AML-193 (cell line): ENCODE results near the gene RAB27A.
A peak's percentile ranks its signal among the peaks of the same experiment; 100 is the strongest.

Experiments
- DNase-seq, 2 experiments: peaks; one replicate each; lab custom pipeline; 2025; lab: John Stamatoyannopoulos, UW

The RAB27A gene

DNA sequence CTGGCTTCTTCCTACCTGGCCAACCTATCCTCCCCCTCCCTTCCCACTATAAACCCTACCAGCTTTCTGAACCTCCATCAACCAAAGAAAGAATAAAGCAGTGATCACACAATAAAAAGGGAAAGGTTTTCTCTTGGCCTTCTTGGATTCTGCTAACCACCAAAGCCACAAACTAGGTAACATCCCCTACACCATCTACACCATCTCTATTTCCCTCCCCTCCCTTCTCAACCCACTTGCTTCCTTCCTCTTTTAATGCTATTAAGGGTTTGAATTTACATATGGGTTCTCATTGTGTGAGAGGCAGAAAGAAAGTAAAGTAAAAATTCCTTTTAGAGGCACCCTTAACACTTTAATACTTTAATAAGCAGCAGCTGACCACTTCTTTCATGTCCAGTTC lies 67.0 kb downstream of the RAB27A start:
- peak; percentile 90 to 91 for DNase-seq

DNA sequence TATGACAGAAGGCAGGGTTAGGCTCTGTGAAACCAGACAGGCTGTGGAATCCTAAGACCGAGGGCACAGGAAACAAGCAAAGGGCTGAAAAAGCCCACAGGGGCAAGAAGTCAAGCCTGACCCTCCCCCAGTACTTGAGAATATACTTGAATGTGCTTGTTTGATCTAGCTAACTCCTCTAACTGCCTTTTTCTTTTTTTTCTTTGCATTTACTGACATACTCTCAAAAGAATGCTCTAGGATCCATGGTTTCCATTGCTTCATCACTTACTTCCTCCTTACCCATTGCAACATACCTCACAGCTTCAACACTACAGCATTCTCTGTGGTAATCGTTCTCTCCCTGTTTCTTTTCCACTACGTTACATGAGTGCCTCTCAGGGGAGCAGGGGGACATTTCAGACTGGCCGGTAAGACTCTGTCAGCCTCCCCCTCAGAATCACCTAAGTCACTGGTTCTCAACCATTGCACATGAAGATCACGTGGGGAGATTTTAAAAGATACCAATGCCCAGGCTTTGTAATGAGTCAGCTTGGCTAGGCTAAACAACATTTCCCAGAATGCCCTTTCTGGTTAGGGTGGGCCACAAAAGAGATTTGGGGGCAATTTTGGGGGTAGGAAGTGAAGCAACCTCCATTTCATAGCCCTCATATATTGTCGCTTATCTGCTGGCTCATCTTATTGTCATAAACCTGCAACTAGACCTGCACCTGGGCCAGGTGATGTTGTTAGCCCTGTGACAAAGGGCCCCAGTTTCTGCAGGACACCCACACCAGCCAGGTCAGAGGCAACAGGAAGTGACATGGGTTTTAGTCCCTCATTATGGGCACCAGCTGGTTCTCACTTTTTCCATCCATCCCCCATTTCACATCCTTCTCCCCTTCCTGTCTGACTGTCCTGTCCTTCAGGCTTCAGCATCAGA lies 68.3 kb downstream of the RAB27A start:
- DNase-seq: peak; percentile 98 to 99

DNA sequence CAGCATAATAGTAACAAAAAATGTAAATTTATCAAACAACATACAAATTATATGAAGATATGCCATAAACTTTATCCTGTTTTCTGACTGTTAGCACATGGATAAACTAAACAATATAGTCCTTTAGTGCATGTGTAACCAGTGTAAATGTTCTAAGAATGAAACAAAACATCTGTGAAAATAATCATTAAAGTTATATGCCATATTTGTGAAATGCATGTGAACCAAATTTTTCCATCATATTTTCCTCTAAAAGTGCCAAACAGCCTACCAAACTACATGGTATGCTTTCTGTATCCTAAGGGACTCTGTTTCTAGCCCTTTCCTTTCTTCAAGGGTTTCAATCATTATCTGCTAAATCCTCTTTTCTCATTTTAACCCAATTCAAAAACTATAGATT lies 69.0 kb downstream of the RAB27A start:
- DNase-seq: no peak

DNA sequence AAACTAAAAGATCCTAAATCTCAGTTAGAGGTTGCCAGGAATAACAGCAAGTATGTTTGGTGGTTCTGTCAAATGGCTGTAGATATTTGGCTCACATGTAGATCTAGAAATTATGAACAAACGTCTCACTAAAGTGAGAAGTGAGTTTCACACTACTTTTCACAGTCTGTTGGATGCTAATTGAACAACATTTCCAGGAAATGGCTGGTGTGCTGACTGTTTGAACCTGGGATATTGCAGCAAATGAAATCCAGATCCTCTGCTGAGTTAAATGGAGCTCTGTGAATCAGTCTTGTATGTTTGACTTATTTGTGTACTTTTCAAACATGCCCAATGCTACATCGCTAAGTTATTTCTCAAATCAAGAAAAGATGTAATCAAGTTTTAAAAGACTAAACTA lies 71.6 kb downstream of the RAB27A start:
- DNase-seq: peak in 1 of 2 experiments; percentile 20

DNA sequence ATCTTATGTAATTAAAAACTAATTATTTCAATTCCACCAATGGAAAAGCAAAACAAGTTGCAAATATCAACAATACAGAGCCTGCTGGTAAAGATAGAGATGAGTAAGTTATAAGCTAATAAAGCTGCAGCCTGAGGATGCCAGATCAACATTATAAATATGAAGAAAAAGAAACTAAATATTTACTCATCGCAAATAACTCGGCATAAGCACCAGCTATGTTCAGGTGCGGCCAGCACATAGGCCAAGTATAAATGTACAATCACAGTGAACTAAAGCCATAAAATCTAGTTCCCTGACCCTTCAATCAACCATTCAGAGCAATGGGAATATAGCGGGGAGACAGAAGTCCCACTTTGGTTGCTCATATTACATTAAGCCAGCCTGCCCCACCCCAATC lies 85.1 kb downstream of the RAB27A start:
- DNase-seq: no peak

DNA sequence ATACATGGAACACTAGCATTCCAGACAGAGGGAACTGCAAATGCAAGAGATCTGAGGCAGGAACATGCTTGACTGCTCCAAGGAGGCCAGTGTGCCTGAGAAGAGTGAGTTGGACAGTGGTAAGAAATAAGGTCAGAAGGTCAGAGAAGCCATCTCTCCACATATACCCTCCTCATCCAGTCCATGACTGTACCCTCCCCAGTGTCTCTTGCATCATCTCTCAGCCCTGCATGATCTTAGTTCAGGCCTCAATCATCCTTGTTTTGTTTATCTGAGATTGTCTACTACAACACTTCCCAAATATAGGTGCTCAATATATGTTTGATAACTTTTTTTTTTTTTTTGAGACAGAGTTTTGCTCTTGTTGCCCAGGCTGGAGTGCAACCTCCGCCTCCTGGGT lies 87.4 kb downstream of the RAB27A start:
- no peak for DNase-seq

DNA sequence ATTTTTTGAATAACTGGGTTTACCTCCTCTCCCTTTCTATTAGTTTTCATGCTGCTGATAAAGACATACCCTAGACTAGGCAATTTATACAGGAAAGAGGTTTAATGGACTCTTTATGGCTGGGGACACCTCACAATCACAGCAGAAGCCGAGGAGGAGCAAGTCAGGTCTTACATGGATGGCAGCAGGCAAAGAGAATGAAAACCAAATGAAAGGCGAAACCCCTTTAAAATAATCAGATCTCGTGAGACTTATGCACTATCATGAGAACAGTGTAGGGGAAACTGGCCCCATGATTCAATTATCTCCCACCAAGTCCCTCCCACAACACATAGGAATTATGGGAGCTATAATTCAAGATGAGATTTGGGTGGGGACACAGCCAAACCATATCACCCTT lies 90.9 kb downstream of the RAB27A start:
- no peak for DNase-seq

DNA sequence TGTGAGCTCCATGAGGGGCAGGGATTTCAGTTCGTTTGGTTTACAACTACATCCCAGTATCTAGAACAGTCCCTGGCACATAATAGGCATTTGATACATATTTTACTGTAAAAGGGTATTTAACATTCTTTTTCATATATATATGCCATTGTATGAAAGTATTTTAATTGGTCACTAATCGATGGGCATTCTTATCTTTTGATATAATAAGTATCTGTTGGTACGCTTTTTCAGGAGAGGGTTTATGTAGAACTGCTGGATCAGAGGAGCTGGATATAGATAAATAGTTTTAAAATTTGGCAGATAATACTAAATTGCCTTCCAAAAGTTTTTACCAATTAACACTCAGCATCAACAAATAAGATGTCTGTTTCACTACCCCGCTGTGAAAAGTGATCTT lies 91.9 kb downstream of the RAB27A start:
- DNase-seq: no peak

DNA sequence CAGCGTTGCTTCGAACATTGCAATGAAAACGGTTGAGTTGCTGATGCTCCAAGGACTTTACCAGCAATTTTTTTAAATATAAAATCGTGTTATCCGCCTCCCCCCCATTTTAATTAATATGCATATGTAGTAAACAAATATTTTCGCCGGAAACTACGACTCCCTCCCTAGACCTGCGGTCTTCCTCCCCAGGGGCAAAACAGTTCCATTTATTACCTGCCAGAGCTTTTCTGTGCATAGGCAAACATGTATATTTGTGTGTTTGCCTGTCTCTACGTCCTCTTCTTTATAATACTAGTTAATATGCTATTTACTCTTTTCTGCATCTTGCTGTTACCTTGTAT lies 92.3 kb downstream of the RAB27A start:
- peak in 1 of 2 experiments; percentile 33 for DNase-seq

DNA sequence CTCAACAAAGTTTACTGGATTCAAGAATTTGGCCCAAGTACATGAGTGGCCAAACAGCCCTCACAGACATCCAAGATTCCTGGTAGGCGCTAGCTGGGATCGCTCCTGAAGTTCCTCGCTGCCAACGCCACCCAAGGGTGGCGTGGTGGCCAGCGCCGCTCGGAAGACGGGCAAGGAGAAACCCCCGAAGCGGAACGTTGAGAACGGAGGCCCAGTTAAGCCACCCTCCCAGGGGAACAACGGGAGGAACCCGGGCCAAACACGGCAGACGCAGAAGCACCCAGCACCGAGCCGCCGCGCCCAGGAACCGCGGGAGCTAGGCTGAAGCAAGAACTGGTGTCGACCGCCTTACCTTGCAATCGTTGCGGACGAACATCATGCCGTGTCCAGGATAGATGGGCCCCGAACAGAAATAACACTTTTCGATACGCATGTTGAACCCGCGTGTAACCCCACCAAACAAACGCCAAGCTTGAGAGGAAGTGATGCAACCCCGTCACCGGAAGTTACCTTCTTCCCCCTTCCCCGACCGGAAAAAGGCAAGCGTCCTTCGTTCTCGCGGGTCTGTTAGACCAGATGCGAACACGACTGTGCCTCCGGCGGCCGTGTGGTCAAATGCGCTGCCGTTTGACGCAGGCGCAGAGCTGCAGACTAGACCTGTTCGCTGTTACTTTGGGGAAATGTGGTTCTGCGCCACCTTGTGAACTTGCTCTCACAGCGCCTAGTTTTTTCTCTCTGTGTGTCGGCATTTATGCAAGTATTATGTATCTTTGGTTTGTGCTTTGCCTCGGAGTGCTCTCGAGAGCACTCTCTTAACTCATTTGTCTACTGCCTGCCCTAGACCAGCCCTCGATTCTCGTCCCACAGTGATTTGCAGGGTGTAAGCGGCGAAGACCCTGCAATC lies 92.9 kb downstream of the RAB27A start, which contains the start of gene RSL24D1:
RSL24D1 (minus strand) TSS at position 484 of the 904 bp plus-strand sequence; CDS start at position 433, 51 bp downstream.
- DNase-seq: peak; percentile 94 to 96

DNA sequence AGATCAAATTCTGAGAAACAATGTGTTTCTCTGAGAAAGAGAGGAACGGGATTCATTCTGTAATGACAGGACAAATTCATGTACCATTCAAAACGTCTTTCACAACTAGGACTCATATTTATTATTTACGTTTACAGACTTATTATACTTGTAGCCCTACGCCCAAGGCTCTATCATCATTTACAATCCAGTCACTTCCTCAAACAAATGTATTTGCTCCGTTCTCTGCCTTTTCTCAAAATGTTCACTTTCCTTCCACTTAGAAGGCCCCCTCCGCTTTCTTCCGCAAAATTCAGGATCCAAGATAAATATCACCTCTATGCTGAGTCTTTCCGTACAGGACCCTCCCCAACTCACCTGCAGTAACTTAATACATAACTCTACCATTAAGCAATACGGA lies 93.6 kb downstream of the RAB27A start:
- peak; percentile 19 to 21 for DNase-seq

DNA sequence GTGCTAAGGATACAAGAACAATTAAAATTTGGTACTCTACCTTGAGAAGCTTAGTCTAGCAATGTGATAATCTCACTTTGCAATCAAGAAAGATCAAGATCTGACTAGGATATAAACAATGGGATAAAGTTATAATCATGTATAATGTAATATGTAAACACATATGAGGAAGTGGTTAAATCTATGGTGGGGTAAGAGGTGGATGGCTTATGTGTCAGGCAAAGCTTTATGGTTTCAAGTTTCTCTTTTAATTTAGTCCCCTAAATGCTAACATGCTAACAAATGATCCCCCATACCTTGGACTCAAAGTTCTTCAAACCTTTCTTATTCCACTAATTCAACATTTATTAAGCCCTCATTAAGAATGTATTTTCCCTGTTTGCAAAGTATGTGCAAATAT lies 95.4 kb downstream of the RAB27A start:
- DNase-seq: peak; percentile 28 to 44

DNA sequence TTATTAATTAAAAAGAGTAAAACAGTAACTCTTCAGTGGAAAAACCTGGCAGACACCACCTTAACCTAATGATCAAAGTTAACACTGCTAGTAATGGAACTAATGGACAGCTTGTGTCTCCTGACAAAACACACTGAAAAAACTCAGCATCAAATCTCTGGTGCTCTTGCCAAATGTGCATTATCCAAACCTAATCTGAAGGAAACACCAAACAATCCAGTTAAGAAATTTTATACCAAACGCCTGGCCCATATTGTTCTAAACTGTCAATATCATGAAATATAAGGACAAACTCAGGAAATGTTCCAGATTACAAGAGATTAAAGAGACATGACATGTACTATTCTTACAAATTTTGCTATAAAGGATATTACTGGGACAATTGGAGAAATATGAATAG lies 103.3 kb downstream of the RAB27A start:
- DNase-seq: no peak

DNA sequence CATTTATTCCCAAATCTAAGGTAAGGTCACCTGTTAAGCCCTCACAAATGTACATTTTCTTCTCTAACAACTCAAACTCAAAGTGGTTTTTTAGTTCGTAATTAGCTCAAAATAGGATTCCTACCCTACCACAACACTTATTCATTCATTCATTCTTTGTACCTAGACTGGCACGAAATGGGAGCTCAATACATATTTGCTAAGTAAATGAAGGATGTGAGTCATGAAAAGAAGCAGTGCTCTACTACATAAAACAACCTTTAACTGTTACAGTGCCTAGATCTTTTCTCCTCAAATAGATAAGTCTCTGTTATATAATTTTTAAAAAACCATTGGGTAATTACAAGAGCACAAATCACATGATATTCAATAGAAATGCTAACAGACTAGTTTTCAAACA lies 105.9 kb downstream of the RAB27A start:
- DNase-seq: no peak

DNA sequence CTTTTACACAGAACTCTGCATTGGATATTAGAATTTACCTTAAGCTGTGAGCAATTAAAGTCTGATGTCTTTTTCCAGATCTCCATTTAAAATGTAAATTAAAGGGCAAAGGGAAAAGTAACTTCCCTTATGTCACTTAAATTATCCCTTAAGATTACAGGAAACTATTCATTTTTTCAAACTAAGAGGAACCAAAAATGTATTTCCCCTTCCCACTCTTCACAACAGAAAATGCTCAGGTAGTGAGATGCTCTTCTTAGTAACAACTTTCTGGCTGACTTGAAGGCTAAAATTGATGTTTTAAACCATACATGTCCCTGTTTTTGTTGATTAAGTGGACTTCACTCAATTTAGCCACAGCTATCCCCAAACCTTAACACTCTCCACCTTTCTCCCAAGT lies 110.5 kb downstream of the RAB27A start:
- DNase-seq: no peak

DNA sequence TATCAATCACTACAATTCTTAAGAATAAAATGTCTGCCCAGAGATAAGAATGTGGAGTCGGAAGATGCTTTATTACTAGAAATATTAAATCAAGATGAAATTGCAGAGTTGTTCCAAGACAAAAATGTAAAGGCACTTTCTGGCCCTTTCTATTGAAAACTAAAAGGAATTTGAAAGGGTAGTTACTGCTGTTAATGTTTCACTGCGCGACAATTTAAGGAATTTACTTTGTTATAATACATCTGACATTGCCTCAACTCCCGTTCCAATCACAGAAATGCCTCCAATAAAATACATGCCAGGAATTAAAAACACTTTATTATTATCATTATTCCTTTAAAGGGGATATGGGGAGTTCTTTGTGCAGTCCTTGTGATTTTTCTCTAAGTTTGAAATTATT lies 119.3 kb downstream of the RAB27A start:
- no peak for DNase-seq

DNA sequence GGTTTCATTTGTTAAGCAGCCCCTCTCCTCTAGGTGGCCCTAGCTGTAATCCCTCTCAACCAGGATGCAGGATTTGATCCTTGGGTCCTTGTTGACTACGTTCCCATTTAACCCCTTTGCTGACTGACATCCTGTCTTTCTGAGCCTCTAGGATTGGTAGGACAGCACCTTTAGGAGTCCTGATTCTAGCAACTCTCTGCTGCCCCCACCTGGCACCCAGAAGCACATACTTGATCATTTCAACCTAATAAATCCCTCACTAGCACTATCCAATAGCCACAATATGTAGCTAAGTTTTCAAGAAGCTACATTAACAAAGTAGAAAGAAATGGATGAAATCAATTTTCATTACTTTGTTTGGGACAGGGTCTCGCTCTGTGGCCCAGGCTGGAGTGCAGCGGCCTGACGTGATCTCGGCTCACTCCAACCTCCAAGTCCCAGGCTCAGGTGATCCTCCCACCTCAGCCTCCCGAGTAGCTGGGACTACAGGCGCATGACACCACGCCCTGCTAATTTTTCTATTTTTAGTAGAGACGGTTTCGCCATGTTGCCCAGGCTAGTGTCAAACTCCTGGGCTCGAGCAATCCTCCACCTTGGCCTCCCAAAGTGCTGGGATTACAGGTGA lies 121.2 kb downstream of the RAB27A start:
- peak; percentile 43 to 78 for DNase-seq

DNA sequence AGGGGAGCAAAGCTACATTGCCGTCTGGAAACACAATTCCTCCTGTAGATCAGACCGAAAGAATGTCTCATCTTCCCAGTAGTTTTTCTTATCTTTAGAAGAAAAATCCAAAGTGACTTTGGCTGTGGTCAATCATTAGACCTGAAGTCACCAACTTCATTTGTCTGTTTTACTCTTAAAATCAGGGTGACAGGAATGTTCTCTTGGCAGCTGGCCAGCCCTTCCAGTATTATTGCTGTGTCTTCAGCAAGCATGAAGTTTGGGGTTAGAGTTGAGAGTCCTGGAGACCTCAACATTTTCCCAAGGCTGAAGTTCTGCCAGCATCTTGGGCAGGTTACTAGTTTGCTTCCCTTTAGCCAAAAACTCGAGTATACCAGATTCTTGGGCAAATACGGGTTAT lies 125.3 kb downstream of the RAB27A start:
- no peak for DNase-seq
